Measurements from ENCODE around the gene NDE1. TPM values are rescaled to one million over a fixed set of nuclear protein-coding genes. Genes with fewer than 3 reads are reported as not detected.
"Not testable (repeated sequence)": the region's sequence is repeated elsewhere in the genome, so short reads cannot be mapped to it uniquely, and the experiment has no call there.

The NDE1 gene
- polyA plus RNA-seq, 1 experiment = 25.6 TPM

- DNase-seq (ENCODE audit: low read depth) = no peak
- CTCF ChIA-PET = interaction anchor here (0.6 to 2.7 kb wide), 8 partner anchors 10 to 552 kb away, joined by 3 to 10 read pairs (median 4); no protein-coding TSS in a partner anchor
- POLR2A ChIA-PET = interaction anchor here (0.6 kb wide), 2 partner anchors 108 to 588 kb away, joined by 3 to 4 read pairs; no protein-coding TSS in a partner anchor
- Histone ChIP-seq H3K4me3 (ENCODE audit: low read depth, low read length) (peak overlapping the region; percentile 99), H3K36me3 (ENCODE audit: control insufficient read depth, insufficient read depth, low read length) (no peaks in the 10 kb centered on the region), H3K27me3 (ENCODE audit: control insufficient read depth, insufficient read depth, low read length) (no peaks in the 10 kb centered on the region)
- no peak for TF ChIP-seq CTCF (IDR thresholded peaks at IDR 0.05; ENCODE audit: insufficient read depth, low read depth, low read length)
Observed at GRCh38 chr16:15643946-15644250, 6.1 kb upstream of the NDE1 start.

GRCh38 chr16:15644267-15644961, 5.6 kb upstream of the NDE1 start:
- Histone ChIP-seq H3K4me3 (ENCODE audit: low read depth, low read length) (no peak overlapping the region), H3K36me3 (ENCODE audit: control insufficient read depth, insufficient read depth, low read length) (no peaks in the 10 kb centered on the region), H3K27me3 (ENCODE audit: control insufficient read depth, insufficient read depth, low read length) (no peaks in the 10 kb centered on the region)
- ChIA-PET POLR2A (interaction anchor here (0.6 kb wide), 1 partner anchor 108 kb away, joined by 4 read pairs; no protein-coding TSS in a partner anchor), CTCF (interaction anchor here (0.6 to 2.7 kb wide), 9 partner anchors 9 to 552 kb away, joined by 3 to 10 read pairs (median 3); no protein-coding TSS in a partner anchor)
- no peak for TF ChIP-seq CTCF (IDR thresholded peaks at IDR 0.05; ENCODE audit: insufficient read depth, low read depth, low read length)
- DNase-seq (ENCODE audit: low read depth) = no peak

- POLR2A ChIA-PET; H3K4me3 ChIP-seq (ENCODE audit: low read depth, low read length); H3K36me3 ChIP-seq (ENCODE audit: control insufficient read depth, insufficient read depth, low read length); H3K27me3 ChIP-seq (ENCODE audit: control insufficient read depth, insufficient read depth, low read length): not testable (repeated sequence)
- peak; percentile 50 for DNase-seq (ENCODE audit: low read depth)
- CTCF ChIA-PET = interaction anchor here (1.3 kb wide), 1 partner anchor 10 kb away, joined by 3 read pairs; no protein-coding TSS in a partner anchor
Observed at GRCh38 chr16:15644962-15645465, 5.0 kb upstream of the NDE1 start.

GRCh38 chr16:15646557-15647293, 3.3 kb upstream of the NDE1 start:
- POLR2A ChIA-PET; DNase-seq (ENCODE audit: low read depth); H3K4me3 ChIP-seq (ENCODE audit: low read depth, low read length); CTCF ChIA-PET; H3K27me3 ChIP-seq (ENCODE audit: control insufficient read depth, insufficient read depth, low read length); H3K36me3 ChIP-seq (ENCODE audit: control insufficient read depth, insufficient read depth, low read length): not testable (repeated sequence)

GRCh38 chr16:15647294-15648014, 2.6 kb upstream of the NDE1 start:
- DNase-seq (ENCODE audit: low read depth) = no peak
- ChIA-PET CTCF (no interaction called here), POLR2A (no interaction called here)
- Histone ChIP-seq H3K4me3 (ENCODE audit: low read depth, low read length) (no peak overlapping the region), H3K27me3 (ENCODE audit: control insufficient read depth, insufficient read depth, low read length) (no peaks in the 10 kb centered on the region), H3K36me3 (ENCODE audit: control insufficient read depth, insufficient read depth, low read length) (no peaks in the 10 kb centered on the region)
- TF ChIP-seq CTCF (IDR thresholded peaks at IDR 0.05; ENCODE audit: insufficient read depth, low read depth, low read length) = no peak

Data from BJ (cell line).